ENCODE results near the gene GPR17. TPM values are rescaled to one million over a fixed set of nuclear protein-coding genes. Genes with fewer than 3 reads are reported as not detected.
A peak's percentile ranks its signal among the peaks of the same experiment; 100 is the strongest.

GPR17 gene
- total RNA-seq, 2 donors from 2014 or later, result not detected

DNA sequence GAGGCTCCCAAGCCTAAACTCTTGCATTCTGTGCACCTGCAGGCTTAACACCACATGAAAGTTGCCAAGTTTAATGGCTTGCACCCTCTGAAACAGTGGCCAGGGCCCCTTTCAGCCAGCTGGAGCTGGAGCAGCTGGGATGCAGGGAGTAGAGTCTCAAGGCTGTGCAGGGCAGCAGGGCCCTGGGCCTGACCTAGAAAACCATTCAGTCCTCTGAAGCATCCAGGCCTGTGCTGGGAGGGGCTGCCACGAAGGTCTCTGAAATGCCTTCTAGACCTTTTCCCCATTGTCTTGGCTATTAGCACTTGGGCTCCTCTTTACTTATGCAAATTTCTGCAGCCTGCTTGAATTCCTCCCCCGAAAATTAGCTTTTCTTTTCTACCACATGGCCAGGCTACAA is 44.7 kb downstream of the GPR17 start:
- Mint-ChIP-seq H3K4me1 (ENCODE audit: low read depth in 2 of 2) (no peaks in the 10 kb centered on the region), H3K4me3 (no peak overlapping the region), H3K9me3 (peaks cover 7% of the 10 kb centered on the region), H3K27me3 (peaks cover 3 to 5% of the 10 kb centered on the region in 2 donors), H3K36me3 (peaks cover 24% of the 10 kb centered on the region), H3K27ac (no peak overlapping the region)
- no peak for ATAC-seq
- no peak for DNase-seq (ENCODE audit: low spot score)

DNA sequence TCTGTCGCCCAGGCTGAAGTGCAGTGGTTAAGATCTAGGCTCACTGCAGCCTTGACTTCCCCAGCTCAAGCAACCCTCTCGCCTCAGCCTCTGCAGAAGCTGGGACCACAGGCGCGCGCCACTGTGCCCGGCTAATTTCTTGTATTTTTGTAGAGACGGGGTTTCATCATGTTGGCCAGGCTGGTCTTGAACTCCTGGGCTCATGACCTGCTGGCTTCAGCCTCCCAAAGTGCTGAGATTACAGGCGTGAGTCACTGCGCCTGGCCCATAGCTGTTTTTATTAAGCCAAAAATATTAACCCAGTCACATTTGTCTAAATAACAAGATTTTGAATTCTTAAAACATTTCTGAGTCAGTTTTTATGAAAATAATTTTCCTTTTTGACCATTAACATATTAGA is 49.0 kb downstream of the GPR17 start:
- no peak for DNase-seq (ENCODE audit: low spot score)
- peaks cover under 1 to 3% of the 10 kb centered on the region in 2 donors for H3K4me1 Mint-ChIP-seq (ENCODE audit: low read depth in 2 of 2)
- peaks cover 7% of the 10 kb centered on the region for H3K9me3 Mint-ChIP-seq
- H3K27ac Mint-ChIP-seq, result no peak overlapping the region
- no peak for ATAC-seq
- H3K27me3 Mint-ChIP-seq, result no peaks in the 10 kb centered on the region
- peaks cover 16% of the 10 kb centered on the region for H3K36me3 Mint-ChIP-seq
- H3K4me3 Mint-ChIP-seq, result no peak overlapping the region

DNA sequence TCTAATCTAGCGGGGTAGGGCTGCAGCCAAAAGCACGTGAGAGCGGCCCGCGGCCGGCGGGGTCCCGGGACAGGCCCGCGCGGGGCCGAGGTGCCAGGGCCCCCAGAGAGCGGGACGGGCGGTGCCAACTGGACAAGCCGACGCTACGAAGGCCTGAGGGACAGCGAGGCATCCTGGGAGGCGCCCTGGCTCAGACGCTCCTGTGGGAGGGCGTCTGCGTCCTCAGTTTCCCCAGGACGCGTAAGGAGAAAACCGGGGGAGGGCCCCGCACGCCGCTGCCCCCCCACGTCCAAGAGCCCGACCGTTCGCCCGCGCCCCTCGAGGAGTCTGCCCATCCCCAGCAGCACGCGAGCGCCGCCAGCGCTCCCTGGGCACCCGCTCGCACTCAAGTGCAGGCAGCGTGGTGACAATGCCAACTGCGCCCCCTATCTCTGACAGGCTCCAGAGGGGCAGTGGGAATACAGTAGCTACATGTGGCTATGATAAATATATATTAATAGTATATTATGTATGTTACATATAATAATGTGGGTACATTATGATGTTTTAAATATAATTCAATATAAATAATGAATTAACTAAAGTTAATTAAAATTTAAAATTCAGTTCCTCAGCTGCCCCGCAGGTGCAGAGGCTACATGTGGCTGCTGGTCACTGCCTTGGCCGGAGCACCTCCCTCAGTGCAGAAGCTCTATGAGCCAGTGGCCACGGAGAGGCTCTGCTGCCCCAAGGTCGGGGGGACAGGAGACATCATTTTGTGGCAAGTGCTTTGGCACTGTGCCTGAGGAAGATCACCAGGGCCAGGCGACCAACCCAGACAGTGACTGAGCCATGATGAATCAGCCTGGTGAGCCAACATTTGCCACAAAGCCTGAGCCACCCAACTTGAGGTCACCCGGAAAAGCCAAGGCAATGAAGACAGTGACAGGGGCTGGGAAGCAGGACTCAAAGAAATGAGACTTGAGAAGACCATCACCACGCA is 49.8 kb downstream of the GPR17 start:
- ATAC-seq (peak in 1 of 2 donors; percentile 75), DNase-seq (ENCODE audit: low spot score) (no peak)
- H3K36me3 Mint-ChIP-seq, result peaks cover 15% of the 10 kb centered on the region
- H3K27ac Mint-ChIP-seq, result no peak overlapping the region
- H3K4me3 Mint-ChIP-seq, result no peak overlapping the region
- H3K9me3 Mint-ChIP-seq, result peaks cover 7% of the 10 kb centered on the region
- no peaks in the 10 kb centered on the region for H3K27me3 Mint-ChIP-seq
- peaks cover 8 to 10% of the 10 kb centered on the region in 2 donors for H3K4me1 Mint-ChIP-seq (ENCODE audit: low read depth in 2 of 2)

DNA sequence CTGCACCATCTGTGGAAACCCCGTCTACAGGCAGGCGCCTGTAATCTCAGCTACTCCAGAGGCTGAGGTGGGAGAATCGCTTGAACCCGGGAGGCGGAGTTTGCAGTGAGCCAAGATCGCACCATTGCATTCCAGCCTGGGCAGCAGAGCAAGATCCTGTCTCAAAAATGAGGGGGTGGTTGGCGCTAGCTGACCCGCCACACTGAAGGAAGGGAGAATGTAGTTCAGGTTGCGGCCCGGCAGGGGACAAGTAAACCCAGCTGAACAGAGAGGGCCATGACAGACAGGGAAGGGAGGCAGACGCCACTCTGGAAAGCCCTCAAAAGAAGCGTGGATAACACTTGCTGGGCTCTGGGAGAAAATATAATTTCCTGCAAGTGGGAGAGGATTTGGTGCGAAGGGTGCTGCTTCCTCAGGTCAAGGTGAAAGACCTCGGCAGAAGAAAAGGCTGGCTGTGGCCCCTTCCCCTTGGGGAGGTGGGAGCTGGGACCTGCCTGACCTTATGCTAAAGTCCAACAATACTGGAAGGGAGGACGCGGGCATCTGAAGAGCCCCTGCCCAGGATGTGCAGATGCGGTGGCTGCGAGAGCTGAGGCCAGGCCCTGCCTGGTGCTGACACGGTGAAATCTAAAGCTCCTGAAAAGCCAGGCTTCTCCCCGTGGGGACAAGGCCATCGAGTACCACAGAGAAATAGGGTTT is 51.7 kb downstream of the GPR17 start:
- DNase-seq (ENCODE audit: low spot score) (no peak), ATAC-seq (no peak)
- Mint-ChIP-seq H3K27me3 (no peaks in the 10 kb centered on the region), H3K36me3 (peaks cover 5% of the 10 kb centered on the region), H3K27ac (no peak overlapping the region), H3K9me3 (no peaks in the 10 kb centered on the region), H3K4me1 (ENCODE audit: low read depth in 2 of 2) (peaks cover 14 to 16% of the 10 kb centered on the region in 2 donors), H3K4me3 (no peak overlapping the region)

DNA sequence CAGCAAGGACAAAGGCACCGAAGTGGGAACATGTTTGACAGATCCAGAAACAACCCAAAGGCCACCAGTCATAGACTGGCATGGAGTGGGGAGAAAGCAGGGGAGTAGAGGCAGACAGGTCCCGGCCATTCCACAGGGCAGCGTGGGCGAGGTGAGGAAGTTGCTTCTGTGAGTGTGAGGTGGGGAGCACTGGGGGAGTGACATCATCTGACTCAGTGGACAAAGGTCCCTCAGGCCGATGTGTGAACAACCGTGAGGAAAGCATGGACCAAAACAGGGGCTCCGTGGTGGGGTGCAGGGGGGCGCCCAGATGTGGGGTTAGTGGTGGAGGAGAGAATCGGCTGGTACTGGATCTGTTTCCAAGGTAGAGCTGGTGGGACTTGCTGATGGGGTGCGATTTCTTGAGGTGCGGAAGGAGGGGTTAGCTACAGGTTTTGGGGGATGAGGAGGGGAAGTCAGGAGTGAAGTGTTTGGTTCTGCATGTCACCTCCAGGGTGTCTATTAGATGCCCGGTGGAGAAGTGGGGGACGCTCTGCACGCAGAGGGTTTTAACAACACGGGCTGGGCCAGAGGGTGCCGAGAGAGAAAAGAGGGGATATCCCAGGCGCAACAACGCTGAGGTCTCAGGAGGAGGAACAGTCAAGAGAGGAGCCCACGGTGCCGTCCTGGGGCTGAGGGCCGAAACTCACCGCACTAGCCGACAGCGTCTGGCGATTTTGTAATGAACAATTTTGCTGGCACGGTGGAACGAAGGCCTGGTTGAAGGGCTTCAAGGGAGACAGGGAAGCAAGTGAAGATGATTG is 52.8 kb downstream of the GPR17 start:
- no peak for ATAC-seq
- Mint-ChIP-seq H3K36me3 (peaks cover 5% of the 10 kb centered on the region), H3K27me3 (no peaks in the 10 kb centered on the region), H3K4me1 (ENCODE audit: low read depth in 2 of 2) (peaks cover 17 to 18% of the 10 kb centered on the region in 2 donors), H3K4me3 (peak overlapping the region; percentile 18), H3K9me3 (no peaks in the 10 kb centered on the region), H3K27ac (no peak overlapping the region)
- DNase-seq (ENCODE audit: low spot score), result no peak

DNA sequence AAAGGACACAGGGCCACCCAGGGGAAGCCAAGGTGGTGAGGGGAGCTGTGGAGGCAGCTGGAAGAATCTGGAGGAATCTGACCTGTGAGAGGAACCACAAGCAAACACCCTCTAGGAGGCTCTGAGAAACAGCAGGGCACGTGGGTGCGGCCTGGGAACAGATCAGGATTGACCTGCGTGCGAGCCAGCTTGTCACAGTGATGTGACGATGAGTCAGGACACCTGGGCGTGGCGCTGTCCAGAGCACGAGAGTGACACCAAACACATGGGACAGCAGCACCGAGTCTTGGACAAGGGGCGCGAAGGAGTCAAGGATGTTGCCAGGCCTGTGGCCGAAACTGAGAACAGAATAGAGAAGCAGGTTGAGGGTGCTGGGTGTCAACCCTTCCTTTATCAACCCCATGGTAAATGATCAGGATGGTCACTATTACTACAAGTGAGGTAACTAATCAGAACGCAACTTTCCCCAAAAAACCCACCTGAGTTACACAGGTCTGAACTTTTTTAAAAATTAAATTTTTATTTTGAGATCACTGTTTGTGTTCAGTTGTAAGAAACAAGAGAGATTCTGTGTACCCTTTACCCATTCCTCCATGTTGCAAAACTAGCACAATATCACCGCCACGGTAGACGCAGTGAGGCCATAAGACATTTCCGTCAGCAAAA is 54.7 kb downstream of the GPR17 start:
- peak overlapping the region; percentile 92 to 95 for H3K27ac Mint-ChIP-seq
- H3K4me3 Mint-ChIP-seq, result peak overlapping the region; percentile 87
- H3K4me1 Mint-ChIP-seq (ENCODE audit: low read depth in 2 of 2), result peaks cover 29 to 32% of the 10 kb centered on the region in 2 donors
- H3K36me3 Mint-ChIP-seq, result peaks cover 12% of the 10 kb centered on the region
- H3K9me3 Mint-ChIP-seq, result no peaks in the 10 kb centered on the region
- ATAC-seq (no peak), DNase-seq (ENCODE audit: low spot score) (no peak)
- no peaks in the 10 kb centered on the region for H3K27me3 Mint-ChIP-seq

DNA sequence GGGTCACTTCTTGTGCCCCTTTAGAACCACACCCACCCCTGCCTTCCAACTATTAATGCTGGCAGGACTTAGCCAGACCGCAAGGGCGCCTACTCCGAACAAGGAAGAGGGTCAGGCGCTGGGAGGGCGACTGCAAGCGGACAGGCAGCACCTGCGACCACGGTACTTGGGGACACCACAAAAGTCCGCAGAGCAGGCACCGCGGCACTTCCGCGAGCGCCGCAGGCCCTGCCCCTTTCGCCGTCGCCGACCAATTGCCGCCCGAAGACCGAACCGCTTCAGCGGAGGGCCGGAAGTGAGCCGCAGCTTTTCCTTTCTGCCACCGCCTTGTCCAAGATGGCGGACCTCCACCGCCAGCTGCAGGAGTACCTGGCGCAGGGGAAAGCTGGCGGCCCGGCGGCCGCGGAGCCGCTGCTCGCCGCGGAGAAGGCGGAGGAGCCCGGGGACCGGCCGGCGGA is 55.3 kb downstream of the GPR17 start, which contains the start of gene SFT2D3:
Gene SFT2D3, plus strand, starts transcription at position 305 of the 458 bp plus-strand sequence. Its CDS starts 32 bp downstream, at position 337.
- ATAC-seq (peak; percentile 89 to 93), DNase-seq (ENCODE audit: low spot score) (peak; percentile 96)
- peaks cover 12% of the 10 kb centered on the region for H3K36me3 Mint-ChIP-seq
- peaks cover 30 to 32% of the 10 kb centered on the region in 2 donors for H3K4me1 Mint-ChIP-seq (ENCODE audit: low read depth in 2 of 2)
- H3K27ac Mint-ChIP-seq, result peak within 1 kb of the TSS; percentile 92 to 95
- H3K4me3 Mint-ChIP-seq, result peak within 1 kb of the TSS; percentile 94
- H3K9me3 Mint-ChIP-seq, result no peaks in the 10 kb centered on the region
- no peaks in the 10 kb centered on the region for H3K27me3 Mint-ChIP-seq

DNA sequence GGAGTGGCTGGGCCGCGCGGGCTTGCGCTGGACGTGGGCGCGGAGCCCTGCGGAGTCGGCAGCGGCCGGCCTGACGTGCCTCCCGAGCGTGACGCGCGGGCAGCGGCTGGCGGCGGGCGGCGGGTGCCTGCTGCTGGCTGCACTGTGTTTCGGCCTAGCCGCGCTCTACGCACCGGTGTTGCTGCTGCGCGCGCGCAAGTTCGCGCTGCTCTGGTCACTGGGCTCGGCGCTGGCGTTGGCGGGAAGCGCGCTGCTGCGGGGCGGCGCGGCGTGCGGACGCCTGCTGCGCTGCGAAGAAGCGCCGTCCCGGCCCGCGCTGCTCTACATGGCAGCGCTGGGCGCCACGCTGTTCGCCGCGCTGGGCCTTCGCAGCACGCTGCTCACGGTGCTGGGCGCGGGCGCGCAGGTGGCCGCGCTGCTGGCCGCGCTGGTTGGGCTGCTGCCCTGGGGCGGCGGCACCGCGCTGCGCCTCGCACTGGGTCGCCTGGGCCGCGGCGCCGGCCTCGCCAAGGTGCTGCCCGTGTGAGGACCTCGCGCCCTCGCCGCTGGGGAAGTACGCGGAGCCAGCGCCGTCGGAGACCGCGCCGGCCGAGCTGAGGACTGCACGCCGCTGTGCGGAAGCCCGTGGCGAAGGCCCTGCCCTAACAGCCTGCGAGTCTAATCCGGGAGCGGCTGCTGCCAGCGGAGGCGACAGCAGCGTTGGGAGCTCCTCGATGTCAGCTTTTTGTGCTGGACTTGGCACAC is 55.9 kb downstream of the GPR17 start:
- ATAC-seq (peak; percentile 86 to 87), DNase-seq (ENCODE audit: low spot score) (peak; percentile 89)
- Mint-ChIP-seq H3K4me3 (peak overlapping the region; percentile 94), H3K4me1 (ENCODE audit: low read depth in 2 of 2) (peaks cover 32% of the 10 kb centered on the region in 2 donors), H3K9me3 (no peaks in the 10 kb centered on the region), H3K27ac (peak overlapping the region; percentile 92 to 95), H3K27me3 (no peaks in the 10 kb centered on the region), H3K36me3 (peaks cover 12% of the 10 kb centered on the region)

Other genes with a start within 250 kb of the GPR17 start
- gene PROC, start 227.7 kb upstream of the GPR17 start, total RNA-seq, result not detected
- gene IWS1, start 119.7 kb upstream of the GPR17 start, total RNA-seq, result 10 to 100 TPM; 45.3 to 49.5 TPM
- gene MYO7B, start 110.5 kb upstream of the GPR17 start, total RNA-seq, result not detected
- not detected for gene LIMS2, start 29.4 kb downstream of the GPR17 start, total RNA-seq
- gene SFT2D3, start 55.3 kb downstream of the GPR17 start, total RNA-seq, result 1 to 10 TPM; 5.2 to 5.9 TPM
- 10 to 100 TPM; 70.6 to 85.3 TPM for gene WDR33, start 165.0 kb downstream of the GPR17 start, total RNA-seq
- gene POLR2D, start 212.0 kb downstream of the GPR17 start, total RNA-seq, result 10 to 100 TPM; 54.7 to 71.9 TPM
- 10 to 100 TPM; 20.6 to 24.9 TPM for gene AMMECR1L, start 239.8 kb downstream of the GPR17 start, total RNA-seq

Measured in natural killer cell treated with Interleukin-12 subunit alpha and Interleukin-12 subunit beta and Interleukin-15 and Interleukin-18, amount 100 ng/mL, for 72 hours (primary cell).